ENCODE data around the gene AADACL2.

The AADACL2 gene

GRCh38 chr3:151792411-151792810, 58.7 kb downstream of the AADACL2 start:
- H3K4me1 ChIP-seq (ENCODE audit: control insufficient read depth, insufficient read depth, low read length): no peaks in the 10 kb centered on the region
- no peak overlapping the region for H3K4me3 ChIP-seq (ENCODE audit: low read length)
- H3K36me3 ChIP-seq (ENCODE audit: control insufficient read depth, insufficient read depth, low read length): no peaks in the 10 kb centered on the region
- H3K27me3 ChIP-seq (ENCODE audit: control insufficient read depth, insufficient read depth, low read length): no peaks in the 10 kb centered on the region
- no peak overlapping the region for H3K27ac ChIP-seq (ENCODE audit: low read depth, low read length)
- no peak overlapping the region for H3K9ac ChIP-seq (ENCODE audit: low read length)

GRCh38 chr3:151793636-151794035, 59.9 kb downstream of the AADACL2 start:
- Histone ChIP-seq H3K27ac (ENCODE audit: low read depth, low read length) (no peak overlapping the region), H3K9ac (ENCODE audit: low read length) (no peak overlapping the region), H3K27me3 (ENCODE audit: control insufficient read depth, insufficient read depth, low read length) (no peaks in the 10 kb centered on the region), H3K4me1 (ENCODE audit: control insufficient read depth, insufficient read depth, low read length) (no peaks in the 10 kb centered on the region), H3K4me3 (ENCODE audit: low read length) (no peak overlapping the region), H3K36me3 (ENCODE audit: control insufficient read depth, insufficient read depth, low read length) (no peaks in the 10 kb centered on the region)

- Histone ChIP-seq H3K4me1 (ENCODE audit: control insufficient read depth, insufficient read depth, low read length) (no peaks in the 10 kb centered on the region), H3K27me3 (ENCODE audit: control insufficient read depth, insufficient read depth, low read length) (no peaks in the 10 kb centered on the region), H3K36me3 (ENCODE audit: control insufficient read depth, insufficient read depth, low read length) (no peaks in the 10 kb centered on the region), H3K4me3 (ENCODE audit: low read length) (no peak overlapping the region), H3K27ac (ENCODE audit: low read depth, low read length) (no peak overlapping the region), H3K9ac (ENCODE audit: low read length) (no peak overlapping the region)
Measured at GRCh38 chr3:151794080-151794479, 60.4 kb downstream of the AADACL2 start.

GRCh38 chr3:151795276-151795675, 61.5 kb downstream of the AADACL2 start:
- H3K4me3 ChIP-seq (ENCODE audit: low read length): no peak overlapping the region
- no peaks in the 10 kb centered on the region for H3K36me3 ChIP-seq (ENCODE audit: control insufficient read depth, insufficient read depth, low read length)
- no peak overlapping the region for H3K9ac ChIP-seq (ENCODE audit: low read length)
- no peaks in the 10 kb centered on the region for H3K27me3 ChIP-seq (ENCODE audit: control insufficient read depth, insufficient read depth, low read length)
- no peaks in the 10 kb centered on the region for H3K4me1 ChIP-seq (ENCODE audit: control insufficient read depth, insufficient read depth, low read length)
- no peak overlapping the region for H3K27ac ChIP-seq (ENCODE audit: low read depth, low read length)

GRCh38 chr3:151796105-151796680, 62.5 kb downstream of the AADACL2 start:
- Histone ChIP-seq H3K9ac (ENCODE audit: low read length) (no peak overlapping the region), H3K27me3 (ENCODE audit: control insufficient read depth, insufficient read depth, low read length) (no peaks in the 10 kb centered on the region), H3K4me1 (ENCODE audit: control insufficient read depth, insufficient read depth, low read length) (no peaks in the 10 kb centered on the region), H3K27ac (ENCODE audit: low read depth, low read length) (no peak overlapping the region), H3K4me3 (ENCODE audit: low read length) (no peak overlapping the region), H3K36me3 (ENCODE audit: control insufficient read depth, insufficient read depth, low read length) (no peaks in the 10 kb centered on the region)

- Histone ChIP-seq H3K4me1 (ENCODE audit: control insufficient read depth, insufficient read depth, low read length) (no peaks in the 10 kb centered on the region), H3K27me3 (ENCODE audit: control insufficient read depth, insufficient read depth, low read length) (no peaks in the 10 kb centered on the region), H3K27ac (ENCODE audit: low read depth, low read length) (no peak overlapping the region), H3K36me3 (ENCODE audit: control insufficient read depth, insufficient read depth, low read length) (no peaks in the 10 kb centered on the region), H3K4me3 (ENCODE audit: low read length) (no peak overlapping the region), H3K9ac (ENCODE audit: low read length) (no peak overlapping the region)
Measured at GRCh38 chr3:151798466-151798865, 64.7 kb downstream of the AADACL2 start.

- H3K27ac ChIP-seq (ENCODE audit: low read depth, low read length): no peak overlapping the region
- H3K9ac ChIP-seq (ENCODE audit: low read length): no peak overlapping the region
- no peaks in the 10 kb centered on the region for H3K27me3 ChIP-seq (ENCODE audit: control insufficient read depth, insufficient read depth, low read length)
- H3K4me3 ChIP-seq (ENCODE audit: low read length): no peak overlapping the region
- H3K36me3 ChIP-seq (ENCODE audit: control insufficient read depth, insufficient read depth, low read length): no peaks in the 10 kb centered on the region
- H3K4me1 ChIP-seq (ENCODE audit: control insufficient read depth, insufficient read depth, low read length): no peaks in the 10 kb centered on the region
Measured at GRCh38 chr3:151800431-151800830, 66.7 kb downstream of the AADACL2 start.

- H3K4me1 ChIP-seq (ENCODE audit: control insufficient read depth, insufficient read depth, low read length): no peaks in the 10 kb centered on the region
- no peaks in the 10 kb centered on the region for H3K36me3 ChIP-seq (ENCODE audit: control insufficient read depth, insufficient read depth, low read length)
- H3K27ac ChIP-seq (ENCODE audit: low read depth, low read length): no peak overlapping the region
- H3K9ac ChIP-seq (ENCODE audit: low read length): no peak overlapping the region
- H3K4me3 ChIP-seq (ENCODE audit: low read length): no peak overlapping the region
- no peaks in the 10 kb centered on the region for H3K27me3 ChIP-seq (ENCODE audit: control insufficient read depth, insufficient read depth, low read length)
Measured at GRCh38 chr3:151804267-151804666, 70.5 kb downstream of the AADACL2 start.

- Histone ChIP-seq H3K27me3 (ENCODE audit: control insufficient read depth, insufficient read depth, low read length) (no peaks in the 10 kb centered on the region), H3K4me3 (ENCODE audit: low read length) (no peak overlapping the region), H3K4me1 (ENCODE audit: control insufficient read depth, insufficient read depth, low read length) (no peaks in the 10 kb centered on the region), H3K36me3 (ENCODE audit: control insufficient read depth, insufficient read depth, low read length) (no peaks in the 10 kb centered on the region), H3K27ac (ENCODE audit: low read depth, low read length) (no peak overlapping the region), H3K9ac (ENCODE audit: low read length) (no peak overlapping the region)
Measured at GRCh38 chr3:151806838-151807237, 73.1 kb downstream of the AADACL2 start.

Data from rectal smooth muscle tissue (tissue), 1 donor.